HepG2 (cell line): ENCODE measurements around the gene CHST6. TPM values are rescaled to one million over a fixed set of nuclear protein-coding genes. Genes with fewer than 3 reads are reported as not detected.
"Not testable (repeated sequence)": the region's sequence is repeated elsewhere in the genome, so short reads cannot be mapped to it uniquely, and the experiment has no call there.

Experiments used
- ATAC-seq: fragments of 200-7000 bp; cut with Tn5 transposase; 3 replicates; pipeline ENCODE4 v1.9.1; 2020; ENCODE audit warnings: mild to moderate bottlenecking, moderate library complexity
- BruUV-seq: library from RNA; stranded (reverse); fragments of 400-500 nt; replicated peaks from 2 replicates; lab custom pipeline; 2021; lab: Mats Ljungman, UMichigan
- CTCF ChIA-PET: fragments of 300-600 bp; formaldehyde crosslinking; extraction: SDS; loops from one replicate; lab custom pipeline; 2021; ENCODE audit warnings: low total read pairs, inconsistent platforms, low intra/inter-chr PET ratio; lab: Yijun Ruan, JAX
- POLR2A ChIA-PET: fragments of 350-600 bp; sonication (Branson Sonifier 250); formaldehyde crosslinking; loops from one replicate; lab custom pipeline; 2020; ENCODE audit warnings: antibody characterized with exemption, inconsistent platforms; lab: Yijun Ruan, JAX
- DNase-seq: peaks from one replicate; pipeline ENCODE4 v3.0.0-alpha.2; 2015; ENCODE audit warnings: low spot score
- FAIRE-seq: peaks from 3 replicates; lab custom pipeline; 2011; peaks lifted over from hg19 to GRCh38; lab: Jason Lieb, UNC
- H2AFZ ChIP-seq: one replicate; pipeline ENCODE4 v1.6.1; 2011; ENCODE audit warnings: low read length, inconsistent platforms
- H3K27ac ChIP-seq: fragments of 300-600 bp; 3 replicates; pipeline ENCODE4 v1.8.0; 2011; ENCODE audit warnings: mixed run types, mild to moderate bottlenecking, mixed read lengths, low read length, inconsistent platforms; ENCODE audit not compliant: insufficient read depth; ENCODE audit errors: extremely low read length
- H3K27me3 ChIP-seq, 2 experiments: fragments of 200-600 bp in 1 of 2; 2 replicates in 1 of 2; 3 replicates in 1 of 2; pipeline versions ENCODE4 v1.6.0 to v1.8.0; 2011; ENCODE audit warnings: low read length in 2 of 2, mild to moderate bottlenecking in 2 of 2, moderate library complexity in 2 of 2, inconsistent platforms in 1 of 2; ENCODE audit not compliant: insufficient read depth in 2 of 2, control insufficient read depth in 1 of 2
- H3K36me3 ChIP-seq, 2 experiments: fragments of 200-600 bp in 1 of 2; replicated peaks in 1 of 2; 2 replicates in 1 of 2; 3 replicates in 1 of 2; pipeline versions ENCODE4 v1.5.1 to v1.8.0; 2011; ENCODE audit warnings: low read length in 2 of 2, inconsistent platforms in 1 of 2; ENCODE audit not compliant: insufficient read depth in 2 of 2, control insufficient read depth in 1 of 2
- H3K4me1 ChIP-seq: 2 replicates; pipeline ENCODE4 v1.5.1; 2012; ENCODE audit warnings: low read length, inconsistent platforms; ENCODE audit not compliant: insufficient read depth
- H3K4me2 ChIP-seq: 2 replicates; pipeline ENCODE4 v1.6.0; 2011; ENCODE audit warnings: low read depth, low read length, inconsistent platforms
- H3K4me3 ChIP-seq, 3 experiments: fragments of 200-600 bp in 1 of 3; sonication (generic), shearing (Covaris generic) in 1 of 3; replicated peaks in 1 of 3; 2 replicates each; pipeline ENCODE4 v1.5.1; 2011 to 2016; ENCODE audit warnings: low read length in 3 of 3, inconsistent platforms in 2 of 3, low read depth in 2 of 3, mild to moderate bottlenecking in 2 of 3, control low read depth in 1 of 3, mixed read lengths in 1 of 3; ENCODE audit not compliant: insufficient read depth in 1 of 3
- H3K79me2 ChIP-seq: one replicate; pipeline ENCODE4 v1.6.1; 2011; ENCODE audit warnings: low read length, inconsistent platforms; ENCODE audit not compliant: insufficient read depth
- H3K9ac ChIP-seq: 2 replicates; pipeline ENCODE4 v1.6.0; 2011; ENCODE audit warnings: mild to moderate bottlenecking, low read depth, low read length, inconsistent platforms; ENCODE audit not compliant: insufficient read depth
- H3K9me3 ChIP-seq: 2 replicates; pipeline ENCODE4 v1.5.1; 2012; ENCODE audit warnings: mild to moderate bottlenecking, low read length
- H4K20me1 ChIP-seq: 2 replicates; pipeline ENCODE4 v1.6.0; 2011; ENCODE audit warnings: inconsistent platforms, mild to moderate bottlenecking, low read length, moderate library complexity; ENCODE audit not compliant: insufficient read depth
- GATAD2A ChIP-seq: IDR thresholded peaks from 2 replicates; pipeline ENCODE4 v1.6.1; 2016
- HCFC1 ChIP-seq: fragments of 150-350 bp; IDR thresholded peaks from 2 replicates; pipeline ENCODE4 v1.6.1; 2014; ENCODE audit warnings: low read depth, low read length
- MIER2 ChIP-seq: IDR thresholded peaks from 2 replicates; pipeline ENCODE4 v1.6.1; 2016; ENCODE audit warnings: missing biosample characterization, missing genetic modification reagents
- SP4 ChIP-seq: sonication (generic); formaldehyde crosslinking; IDR thresholded peaks from 2 replicates; pipeline ENCODE4 v1.8.1; 2023; ENCODE audit warnings: mild to moderate bottlenecking, missing genetic modification reagents
- TBX3 ChIP-seq: fragments of 450-650 bp; IDR thresholded peaks from 2 replicates; pipeline ENCODE4 v1.6.1; 2017; ENCODE audit warnings: antibody characterized with exemption, mild to moderate bottlenecking, inconsistent platforms, borderline replicate concordance
- YEATS4 ChIP-seq: sonication (generic); formaldehyde crosslinking; IDR thresholded peaks from 2 replicates; pipeline ENCODE4 v1.4.0; 2020; ENCODE audit warnings: missing genetic modification reagents, borderline replicate concordance
- ZBTB20 ChIP-seq: sonication (generic); formaldehyde crosslinking; IDR thresholded peaks from 2 replicates; pipeline ENCODE4 v1.8.1; 2023; ENCODE audit warnings: missing genetic modification reagents, low read depth, mild to moderate bottlenecking, borderline replicate concordance
- ZBTB38 ChIP-seq: sonication (generic); formaldehyde crosslinking; IDR thresholded peaks from 2 replicates; pipeline ENCODE4 v1.5.1; 2020; ENCODE audit warnings: mild to moderate bottlenecking, missing genetic modification reagents
- ZNF101 ChIP-seq: sonication (generic); formaldehyde crosslinking; IDR thresholded peaks from 2 replicates; pipeline ENCODE4 v1.4.0; 2020; ENCODE audit warnings: mild to moderate bottlenecking, low read depth, missing genetic modification reagents, borderline replicate concordance
- ZNF775 ChIP-seq: sonication (generic); formaldehyde crosslinking; IDR thresholded peaks from 2 replicates; pipeline ENCODE4 v1.4.0; 2020; ENCODE audit warnings: missing genetic modification reagents, mild to moderate bottlenecking, moderate library complexity, borderline replicate concordance
- WGBS: methylation state at CpG from one replicate; pipeline ENCODE4 v1.1.6; 2017; ENCODE audit warnings: low lambda C conversion rate; 5-methylcytosine and 5-hydroxymethylcytosine counted together
- in situ Hi-C: cut with HindIII; loops from 2 replicates; pipeline ENCODE4 v1.10.0; 2017; ENCODE audit warnings: low pct_unique_long_range_greater_than_20kb; ENCODE audit not compliant: extremely low pct_ligation_motif_present
- intact Hi-C: fragments of 100-400 bp; cut with micrococcal nuclease; formaldehyde crosslinking; loops from one replicate; pipeline ENCODE4 v1.10.0; 2022; ENCODE audit not compliant: unreplicated experiment
- polyA plus RNA-seq, 8 experiments: library from polyadenylated mRNA; depleted of rRNA in 3 of 8; stranded (reverse) in 7 of 8; unstranded in 1 of 8; fragments of >200 nt; fragmentation: Illumina TruSeq in 4 of 8; extraction: Trizol in 4 of 8; gene quantifications; 2 replicates each; pipeline versions ENCODE4 v1.2.1 to v1.2.3, GENCODE V29; 2011 to 2016; ENCODE audit warnings: low read depth in 4 of 8, missing spikeins in 1 of 8, mixed read lengths in 1 of 8; ENCODE audit not compliant: insufficient read depth in 1 of 8
- total RNA-seq, 5 experiments: library from RNA; depleted of rRNA; stranded (reverse); fragments of >200 nt; fragmentation: Illumina TruSeq; extraction: Trizol; gene quantifications; 2 replicates each; pipeline ENCODE4 v1.2.3, GENCODE V29; 2016; ENCODE audit warnings: low read depth in 1 of 5
- TF ChIP-seq, protein P1 (sequence below): sonication (generic); formaldehyde crosslinking; conservative IDR thresholded peaks from 2 replicates; pipeline ENCODE4 v1.4.0; 2020; ENCODE audit warnings: missing genetic modification reagents
- TF ChIP-seq, protein P2 (sequence below): sonication (generic); formaldehyde crosslinking; IDR thresholded peaks from 2 replicates; pipeline ENCODE4 v1.5.1; 2020; ENCODE audit warnings: missing genetic modification reagents, mild to moderate bottlenecking, borderline replicate concordance
- TF ChIP-seq, protein P3 (sequence below): sonication (generic); formaldehyde crosslinking; IDR thresholded peaks from 2 replicates; pipeline ENCODE4 v1.5.0; 2020; ENCODE audit warnings: missing genetic modification reagents

CHST6 gene
- total and polyA plus RNA-seq, 2 of the 13 experiments (the other 11 are each of a cell fraction or from before 2014, with no cell fraction given): 0.18 to 0.91 TPM

DNA sequence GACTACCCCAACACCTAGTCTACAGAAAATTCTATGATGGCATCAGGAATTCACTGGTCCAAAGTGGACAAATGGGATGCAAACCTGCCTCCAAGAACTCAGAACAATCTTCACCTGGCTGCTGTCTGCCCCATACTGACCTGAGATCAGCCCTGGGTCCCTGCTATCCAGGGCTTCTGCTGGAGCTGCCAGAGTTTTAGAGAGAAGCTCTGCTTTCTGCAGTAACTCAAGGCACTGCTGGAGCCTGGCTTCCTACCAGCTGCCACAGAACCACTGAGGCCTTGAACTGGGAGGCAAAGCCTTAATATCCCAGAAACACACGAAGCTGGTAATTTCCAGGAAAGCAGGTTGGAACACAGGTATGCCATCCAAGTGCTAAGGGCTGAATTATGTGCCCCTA lies 38.3 kb downstream of the CHST6 start:
- no peak for ATAC-seq

DNA sequence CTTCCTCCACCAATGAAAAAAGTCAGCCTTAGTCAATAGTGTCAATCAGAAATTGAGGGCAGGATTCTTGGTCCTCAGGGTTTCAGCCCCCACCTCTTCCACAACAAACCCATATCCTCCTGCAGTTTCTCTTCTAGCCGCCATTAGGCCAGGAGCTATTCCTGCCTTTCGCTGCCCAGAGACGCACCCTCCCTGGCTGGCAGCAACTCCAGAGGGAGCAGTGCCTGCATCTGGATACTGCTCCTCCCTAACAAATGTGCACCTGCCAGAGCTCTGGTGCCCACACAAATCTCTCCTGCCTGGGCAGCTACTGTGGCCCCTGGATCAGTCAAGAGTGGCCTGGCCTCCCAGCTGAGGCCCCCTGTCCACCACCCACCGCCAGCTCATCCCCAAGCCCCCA lies 38.8 kb downstream of the CHST6 start:
- H3K4me1 ChIP-seq: peaks cover 46% of the 10 kb centered on the region
- DNase-seq, CTCF ChIA-PET, FAIRE-seq, intact Hi-C loops, in situ Hi-C loops, H3K9me3 ChIP-seq, BruUV-seq, H3K4me3 ChIP-seq, H3K27ac ChIP-seq, H2AFZ ChIP-seq, H3K36me3 ChIP-seq, ATAC-seq, H3K4me2 ChIP-seq, H3K9ac ChIP-seq, H3K27me3 ChIP-seq: not testable (repeated sequence)
- peaks cover 79% of the 10 kb centered on the region for H3K79me2 ChIP-seq
- peaks cover 22% of the 10 kb centered on the region; the same call in 1 of the 2 replicates for H4K20me1 ChIP-seq
- POLR2A ChIA-PET: interaction anchor here (1.6 kb wide), 1 partner anchor 23 kb away, joined by 6 read pairs; the partner anchor contains the start of gene CFDP1
- 100% methylated on average over 4 of the region's 4 CpGs for WGBS

More for the DNA sequence above, 38.3 kb downstream of the CHST6 start:
- H3K4me1 ChIP-seq: peaks cover 51% of the 10 kb centered on the region
- ChIA-PET POLR2A (no interaction called here), CTCF (no interaction called here)
- H4K20me1 ChIP-seq: peaks cover 24% of the 10 kb centered on the region; the same call in 1 of the 2 replicates
- H3K79me2 ChIP-seq: peaks cover 81% of the 10 kb centered on the region
- intact Hi-C loops (no loop called here), in situ Hi-C loops (no loop called here)
- TF ChIP-seq YEATS4 (no peak), SP4 (CRISPR knock-in tag) (no peak), MIER2 (CRISPR knock-in tag) (no peak), ZBTB38 (CRISPR knock-in tag) (no peak), TBX3 (no peak), ZBTB20 (CRISPR knock-in tag) (no peak), GATAD2A (CRISPR knock-in tag) (no peak), HCFC1 (no peak), ZNF101 (CRISPR knock-in tag) (no peak), ZNF775 (no peak)
- TF ChIP-seq, protein P1, sequence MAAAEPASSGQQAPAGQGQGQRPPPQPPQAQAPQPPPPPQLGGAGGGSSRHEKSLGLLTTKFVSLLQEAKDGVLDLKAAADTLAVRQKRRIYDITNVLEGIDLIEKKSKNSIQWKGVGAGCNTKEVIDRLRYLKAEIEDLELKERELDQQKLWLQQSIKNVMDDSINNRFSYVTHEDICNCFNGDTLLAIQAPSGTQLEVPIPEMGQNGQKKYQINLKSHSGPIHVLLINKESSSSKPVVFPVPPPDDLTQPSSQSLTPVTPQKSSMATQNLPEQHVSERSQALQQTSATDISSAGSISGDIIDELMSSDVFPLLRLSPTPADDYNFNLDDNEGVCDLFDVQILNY (CRISPR knock-in tag): no peak
- TF ChIP-seq, protein P2, sequence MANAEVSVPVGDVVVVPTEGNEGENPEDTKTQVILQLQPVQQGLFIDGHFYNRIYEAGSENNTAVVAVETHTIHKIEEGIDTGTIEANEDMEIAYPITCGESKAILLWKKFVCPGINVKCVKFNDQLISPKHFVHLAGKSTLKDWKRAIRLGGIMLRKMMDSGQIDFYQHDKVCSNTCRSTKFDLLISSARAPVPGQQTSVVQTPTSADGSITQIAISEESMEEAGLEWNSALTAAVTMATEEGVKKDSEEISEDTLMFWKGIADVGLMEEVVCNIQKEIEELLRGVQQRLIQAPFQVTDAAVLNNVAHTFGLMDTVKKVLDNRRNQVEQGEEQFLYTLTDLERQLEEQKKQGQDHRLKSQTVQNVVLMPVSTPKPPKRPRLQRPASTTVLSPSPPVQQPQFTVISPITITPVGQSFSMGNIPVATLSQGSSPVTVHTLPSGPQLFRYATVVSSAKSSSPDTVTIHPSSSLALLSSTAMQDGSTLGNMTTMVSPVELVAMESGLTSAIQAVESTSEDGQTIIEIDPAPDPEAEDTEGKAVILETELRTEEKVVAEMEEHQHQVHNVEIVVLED (CRISPR knock-in tag): no peak
- TF ChIP-seq, protein P3, sequence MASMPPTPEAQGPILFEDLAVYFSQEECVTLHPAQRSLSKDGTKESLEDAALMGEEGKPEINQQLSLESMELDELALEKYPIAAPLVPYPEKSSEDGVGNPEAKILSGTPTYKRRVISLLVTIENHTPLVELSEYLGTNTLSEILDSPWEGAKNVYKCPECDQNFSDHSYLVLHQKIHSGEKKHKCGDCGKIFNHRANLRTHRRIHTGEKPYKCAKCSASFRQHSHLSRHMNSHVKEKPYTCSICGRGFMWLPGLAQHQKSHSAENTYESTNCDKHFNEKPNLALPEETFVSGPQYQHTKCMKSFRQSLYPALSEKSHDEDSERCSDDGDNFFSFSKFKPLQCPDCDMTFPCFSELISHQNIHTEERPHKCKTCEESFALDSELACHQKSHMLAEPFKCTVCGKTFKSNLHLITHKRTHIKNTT: no peak
- FAIRE-seq (no peak), DNase-seq (no peak)
- 89% methylated on average over 1 of the region's 1 CpG for whole genome bisulfite sequencing
- H3K9ac ChIP-seq: no peak overlapping the region
- no peaks in the 10 kb centered on the region for H3K9me3 ChIP-seq
- H3K36me3 ChIP-seq: peaks cover 0 to 4% of the 10 kb centered on the region in 2 experiments; a peak in 3 of 5 replicates
- H2AFZ ChIP-seq: no peak overlapping the region
- no TSS peak for BruUV-seq
- no peaks in the 10 kb centered on the region for H3K27me3 ChIP-seq
- H3K4me3 ChIP-seq: no peak overlapping the region
- H3K27ac ChIP-seq: no peak overlapping the region
- H3K4me2 ChIP-seq: no peak overlapping the region
